Measurements from ENCODE around the gene RNF182.
"Not testable (repeated sequence)": the region's sequence is repeated elsewhere in the genome, so short reads cannot be mapped to it uniquely, and the experiment has no call there.

The RNF182 gene

DNA sequence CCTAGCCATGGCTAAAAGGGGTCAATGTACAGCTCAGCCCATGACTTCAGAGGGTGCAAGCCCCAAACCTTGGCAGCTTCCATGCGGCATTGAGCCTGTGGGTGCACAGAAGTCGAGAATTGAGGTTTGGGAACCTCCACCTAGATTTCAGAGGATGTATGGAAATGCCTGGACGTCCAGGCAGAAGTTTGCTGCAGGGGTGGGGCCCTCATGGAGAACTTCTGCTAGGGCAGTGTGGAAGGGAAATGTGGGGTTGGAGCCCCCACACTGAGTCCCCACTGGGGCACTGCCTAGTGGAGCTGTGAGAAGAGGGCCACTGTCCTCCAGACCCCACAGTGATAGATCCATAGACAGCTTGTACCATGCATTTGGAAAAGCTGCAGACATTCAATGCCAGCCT is 47.9 kb downstream of the RNF182 start:
- not testable (repeated sequence) for DNase-seq

DNA sequence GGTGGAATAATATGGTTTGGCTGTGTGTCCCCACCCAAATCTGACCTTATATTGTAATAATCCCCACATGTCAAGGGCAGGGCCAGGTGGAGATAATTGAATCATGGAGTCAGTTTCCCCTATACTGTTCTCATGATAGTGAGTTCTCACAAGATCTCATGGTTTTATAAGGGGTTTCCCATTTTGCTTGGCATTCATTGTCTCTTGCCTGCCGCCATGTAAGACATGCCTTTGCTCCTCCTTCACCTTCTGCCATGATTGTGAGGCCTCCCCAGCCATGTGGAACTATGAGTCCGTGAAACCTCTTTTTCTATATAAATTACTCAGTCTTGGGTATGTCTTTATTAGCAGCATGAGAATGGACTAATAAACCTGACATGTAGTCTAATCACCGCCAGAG is 48.7 kb downstream of the RNF182 start:
- not testable (repeated sequence) for DNase-seq

GRCh38 chr6:13978102-13978640 is 53.4 kb downstream of the RNF182 start:
- no peak for DNase-seq

GRCh38 chr6:13978787-13979186 is 54.0 kb downstream of the RNF182 start:
- DNase-seq, result no peak

DNA sequence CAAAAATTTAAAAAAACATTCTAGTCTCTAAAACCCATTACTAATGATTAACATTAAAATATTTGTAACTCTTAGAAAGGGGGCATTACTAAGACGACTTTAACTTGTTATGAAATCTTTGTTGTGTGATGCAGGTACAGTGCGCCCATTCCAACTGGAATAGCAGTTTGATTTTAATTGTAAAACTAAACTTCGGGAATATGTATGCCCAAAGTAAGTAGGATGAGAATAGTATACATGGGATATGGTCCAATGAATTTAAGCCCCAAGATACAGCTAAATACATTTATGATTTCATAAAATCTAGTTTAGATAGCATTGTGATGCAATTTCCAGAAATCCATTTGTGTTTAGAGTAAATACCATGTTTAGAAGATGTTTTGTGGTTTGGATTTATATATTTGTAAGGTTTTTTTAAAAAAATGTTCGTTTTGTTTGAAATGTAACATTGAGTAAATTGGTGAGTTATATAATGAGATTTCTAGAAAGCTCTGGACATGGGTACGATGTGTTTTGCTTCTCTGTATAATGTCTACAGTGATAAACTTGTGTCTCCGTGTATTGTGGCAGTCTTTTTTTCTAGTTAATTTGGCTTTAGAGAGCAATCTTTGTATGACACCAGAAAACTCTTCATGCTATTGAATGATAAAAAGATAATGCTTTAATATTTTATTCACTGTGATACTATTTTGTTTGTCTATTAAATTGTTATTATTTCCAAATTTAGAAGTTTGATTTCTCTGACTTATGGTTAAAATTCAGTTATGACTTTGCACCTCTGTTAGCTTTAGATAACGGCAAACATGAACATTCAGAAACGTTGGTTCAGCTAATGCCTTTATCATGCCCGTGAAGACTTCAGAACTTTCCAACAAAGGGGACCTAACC is 54.8 kb downstream of the RNF182 start:
- DNase-seq, result no peak

- no peak for DNase-seq
Observed at GRCh38 chr6:13980534-13980933, 55.8 kb downstream of the RNF182 start.

- DNase-seq, result peak; percentile 33 to 69 (median 60)
Observed at GRCh38 chr6:13985663-13986325, 61.0 kb downstream of the RNF182 start.

DNA sequence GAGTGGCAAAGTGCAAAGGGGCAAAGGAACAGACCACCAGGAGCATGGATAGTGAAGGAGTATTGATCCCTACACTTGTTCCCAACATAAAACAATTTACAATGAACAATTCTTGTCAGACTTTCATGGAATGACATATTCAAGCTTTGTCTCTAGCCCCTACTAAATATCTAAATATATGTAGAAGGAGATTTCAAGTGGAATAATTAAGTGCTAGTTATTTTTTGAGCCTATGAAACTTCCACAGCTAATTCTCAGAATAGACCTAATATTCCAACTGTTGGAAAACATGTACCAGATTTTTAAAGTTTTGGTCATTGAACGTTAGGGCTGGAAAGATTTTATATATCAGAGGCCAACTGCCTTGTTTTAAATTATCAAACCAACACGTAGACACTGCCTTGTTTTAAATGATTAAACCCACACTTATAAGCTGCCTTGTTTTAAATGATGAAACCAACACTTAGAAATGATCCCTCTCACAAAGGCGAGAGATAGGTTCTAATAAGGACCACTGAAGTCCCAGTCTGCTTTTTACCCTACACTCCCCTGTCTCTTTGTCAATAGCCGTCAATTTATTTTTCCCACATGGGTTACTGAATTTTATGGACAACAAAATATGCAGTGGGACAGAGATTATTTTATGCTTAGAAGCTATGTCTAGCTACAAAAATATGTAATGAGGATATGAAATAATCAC is 62.1 kb downstream of the RNF182 start:
- no peak for DNase-seq

GRCh38 chr6:13987400-13987865 is 62.7 kb downstream of the RNF182 start:
- DNase-seq, result no peak

GRCh38 chr6:13988049-13988738 is 63.4 kb downstream of the RNF182 start:
- DNase-seq, result no peak

DNA sequence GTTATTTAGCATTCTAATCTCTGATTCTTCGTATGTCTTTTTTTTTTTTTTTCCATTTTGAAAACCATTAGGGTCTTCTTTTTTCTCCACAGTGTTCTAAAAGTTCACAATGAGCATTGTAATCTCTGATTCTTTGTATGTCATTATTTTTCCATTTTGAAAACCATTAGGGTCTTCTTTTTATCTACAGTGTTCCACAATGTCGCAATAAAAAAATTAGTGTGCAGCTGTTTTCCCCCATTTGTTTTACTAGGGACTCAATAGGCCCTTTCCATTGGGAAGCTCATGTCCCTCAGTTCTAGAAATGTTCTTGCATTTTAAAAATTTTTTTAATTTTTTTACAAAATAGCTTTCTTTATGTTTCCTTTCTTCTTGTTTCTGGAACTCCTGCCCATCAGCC is 64.2 kb downstream of the RNF182 start:
- no peak for DNase-seq

- DNase-seq, result no peak
Observed at GRCh38 chr6:13989496-13990144, 64.9 kb downstream of the RNF182 start.

- no peak for DNase-seq
Observed at GRCh38 chr6:13990796-13991195, 66.0 kb downstream of the RNF182 start.

DNA sequence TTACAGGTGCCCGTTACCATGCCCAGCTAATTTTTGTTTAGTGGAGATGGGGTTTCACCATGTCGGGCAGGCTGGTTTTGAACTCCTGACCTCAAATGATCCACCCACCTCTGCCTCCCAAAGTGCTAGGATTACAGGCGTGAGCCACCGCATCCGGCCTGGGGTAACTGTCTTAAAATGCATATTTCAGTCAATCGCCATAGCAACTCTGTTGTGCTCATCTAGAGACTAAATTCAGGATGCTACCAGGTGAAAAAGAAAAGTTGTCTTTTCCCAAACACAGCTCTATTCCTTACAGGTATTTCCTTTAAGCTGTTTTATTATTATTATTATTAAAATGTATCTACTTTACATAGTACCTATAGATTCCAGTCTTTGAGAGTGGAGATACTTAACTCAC is 66.6 kb downstream of the RNF182 start:
- no peak for DNase-seq

- peak in 1 of 4 experiments; percentile 6 for DNase-seq
Observed at GRCh38 chr6:13992417-13993055, 67.8 kb downstream of the RNF182 start.

DNA sequence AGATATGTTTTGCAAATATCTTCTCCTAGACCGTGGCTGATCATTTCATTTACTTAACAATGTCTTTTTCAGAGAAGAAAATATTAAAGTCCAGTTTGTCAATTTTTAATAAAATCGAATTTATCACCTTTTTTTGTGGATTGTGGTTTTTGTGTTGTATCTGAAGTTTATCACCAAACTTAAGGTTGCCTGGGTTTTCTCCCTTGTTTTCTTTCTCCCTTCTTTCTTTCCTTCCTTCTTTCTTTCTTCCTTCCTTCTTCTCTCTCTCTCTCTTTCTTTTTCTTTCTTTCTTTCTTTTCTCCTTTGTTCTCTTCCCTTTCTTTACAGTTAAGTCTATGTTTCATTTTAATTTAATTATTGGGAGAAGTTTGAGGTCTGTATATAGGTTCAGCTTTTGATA is 68.7 kb downstream of the RNF182 start:
- DNase-seq, result no peak

- no peak for DNase-seq
Observed at GRCh38 chr6:13998356-13998755, 73.6 kb downstream of the RNF182 start.

- DNase-seq, result no peak
Observed at GRCh38 chr6:14000901-14001300, 76.1 kb downstream of the RNF182 start.

DNA sequence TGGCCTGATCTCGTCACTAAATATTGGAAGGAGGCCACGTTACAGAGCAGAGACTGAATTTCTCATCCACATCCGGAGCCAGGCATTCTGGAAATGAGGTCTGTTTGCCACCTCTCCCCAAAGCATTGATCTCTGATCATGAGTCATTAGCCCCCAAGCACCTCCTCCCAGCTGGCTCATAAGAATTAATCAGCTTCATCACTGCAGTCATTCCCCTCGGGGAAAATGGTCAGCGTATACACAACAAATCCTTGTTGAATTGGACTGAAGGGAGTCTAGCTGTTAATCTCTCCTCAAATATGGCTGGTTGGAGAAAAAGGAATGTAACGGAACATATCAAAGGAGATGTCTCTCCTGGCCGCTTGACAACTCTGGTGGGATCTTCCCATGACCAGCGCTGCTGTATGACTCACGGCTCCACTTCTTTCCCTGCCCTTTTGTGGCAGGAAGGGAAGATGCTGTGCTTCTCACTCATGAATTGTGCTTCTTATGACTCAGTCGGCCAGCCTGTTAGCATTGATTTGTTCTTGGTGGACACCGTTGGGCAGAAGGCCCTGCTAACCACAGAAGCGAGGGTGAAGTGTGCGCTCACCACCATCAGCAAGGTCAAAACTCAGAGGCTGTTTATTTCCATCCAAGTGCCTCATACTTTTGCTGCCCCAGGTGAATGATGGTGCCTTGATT is 76.7 kb downstream of the RNF182 start:
- DNase-seq, result no peak

- DNase-seq, result no peak
Observed at GRCh38 chr6:14002176-14002947, 77.6 kb downstream of the RNF182 start.

All from suppressor macrophage (primary cell).